HepG2 (cell line): Measurements from ENCODE around the gene RPL23. TPM values are rescaled to one million over a fixed set of nuclear protein-coding genes. Genes with fewer than 3 reads are reported as not detected.

Source experiments
- DNMT3B ChIP-seq: conservative IDR thresholded peaks from 2 replicates; pipeline ENCODE4 v1.6.1; 2016; ENCODE audit warnings: missing biosample characterization, control low read depth
- EP300 ChIP-seq, 3 experiments: sonication (generic) in 1 of 3; formaldehyde crosslinking in 1 of 3; IDR thresholded peaks; 2 replicates each; pipeline versions ENCODE4 v1.5.1 to v1.6.1; 2011 to 2020; ENCODE audit warnings: low read depth in 2 of 3, low read length in 2 of 3, borderline replicate concordance in 1 of 3, improper control_type of control experiment in 1 of 3, mild to moderate bottlenecking in 1 of 3, missing genetic modification reagents in 1 of 3, moderate library complexity in 1 of 3
- NCOA1 ChIP-seq: sonication (generic); formaldehyde crosslinking; IDR thresholded peaks from 2 replicates; pipeline ENCODE4 v1.9.0; 2021; ENCODE audit warnings: missing genetic modification reagents
- RBM22 ChIP-seq: fragments of 200-400 bp; formaldehyde crosslinking; optimal IDR thresholded peaks from 2 replicates; pipeline ENCODE3; 2017; ENCODE audit warnings: mild to moderate bottlenecking, low read length, moderate library complexity
- STAG1 ChIP-seq: sonication (generic); formaldehyde crosslinking; IDR thresholded peaks from 2 replicates; pipeline ENCODE4 v1.4.0; 2020; ENCODE audit warnings: missing genetic modification reagents
- XRCC5 ChIP-seq: fragments of 200-400 bp; formaldehyde crosslinking; optimal IDR thresholded peaks from 2 replicates; pipeline ENCODE3; 2017; ENCODE audit warnings: mild to moderate bottlenecking, low read length
- ZNF10 ChIP-seq: sonication (generic); formaldehyde crosslinking; IDR thresholded peaks from 2 replicates; pipeline ENCODE4 v1.4.0; 2020; ENCODE audit warnings: mild to moderate bottlenecking, low read depth, missing genetic modification reagents, borderline replicate concordance
- ZNF430 ChIP-seq: sonication (generic); formaldehyde crosslinking; IDR thresholded peaks from 2 replicates; pipeline ENCODE4 v1.9.0; 2021; ENCODE audit warnings: mild to moderate bottlenecking, missing genetic modification reagents
- ZNF546 ChIP-seq: sonication (generic); formaldehyde crosslinking; conservative IDR thresholded peaks from 2 replicates; pipeline ENCODE4 v1.8.1; 2023; ENCODE audit warnings: mild to moderate bottlenecking, missing genetic modification reagents
- ZNF790 ChIP-seq: sonication (generic); formaldehyde crosslinking; IDR thresholded peaks from 2 replicates; pipeline ENCODE4 v1.8.0; 2022; ENCODE audit warnings: missing genetic modification reagents, mild to moderate bottlenecking, borderline replicate concordance
- polyA plus RNA-seq, 8 experiments: library from polyadenylated mRNA; depleted of rRNA in 3 of 8; stranded (reverse) in 7 of 8; unstranded in 1 of 8; fragments of >200 nt; fragmentation: Illumina TruSeq in 4 of 8; extraction: Trizol in 4 of 8; gene quantifications; 2 replicates each; pipeline versions ENCODE4 v1.2.1 to v1.2.3, GENCODE V29; 2011 to 2016; ENCODE audit warnings: low read depth in 4 of 8, missing spikeins in 1 of 8, mixed read lengths in 1 of 8; ENCODE audit not compliant: insufficient read depth in 1 of 8
- total RNA-seq, 5 experiments: library from RNA; depleted of rRNA; stranded (reverse); fragments of >200 nt; fragmentation: Illumina TruSeq; extraction: Trizol; gene quantifications; 2 replicates each; pipeline ENCODE4 v1.2.3, GENCODE V29; 2016; ENCODE audit warnings: low read depth in 1 of 5
- TF ChIP-seq, protein P1 (sequence below): sonication (generic); formaldehyde crosslinking; IDR thresholded peaks from 2 replicates; pipeline ENCODE4 v1.4.0; 2020; ENCODE audit warnings: missing genetic modification reagents
- TF ChIP-seq, protein P2 (sequence below): sonication (generic); formaldehyde crosslinking; IDR thresholded peaks from 2 replicates; pipeline ENCODE4 v1.4.0; 2020; ENCODE audit warnings: missing genetic modification reagents, borderline replicate concordance
- TF ChIP-seq, protein P3 (sequence below): fragments of 450-650 bp; IDR thresholded peaks from 2 replicates; pipeline ENCODE4 v1.6.1; 2017; ENCODE audit warnings: mild to moderate bottlenecking
- TF ChIP-seq, protein P4 (sequence below), 2 experiments: fragments of 450-650 bp in 1 of 2; sonication (generic) in 1 of 2; formaldehyde crosslinking; IDR thresholded peaks; 2 replicates each; pipeline versions ENCODE4 v1.5.0 to v1.8.0; 2020 to 2022; ENCODE audit warnings: mild to moderate bottlenecking in 1 of 2, missing genetic modification reagents in 1 of 2

RPL23 gene
- total and polyA plus RNA-seq, 2 of the 13 experiments (the other 11 are each of a cell fraction or from before 2014, with no cell fraction given), result 2,790 to 4,860 TPM

DNA sequence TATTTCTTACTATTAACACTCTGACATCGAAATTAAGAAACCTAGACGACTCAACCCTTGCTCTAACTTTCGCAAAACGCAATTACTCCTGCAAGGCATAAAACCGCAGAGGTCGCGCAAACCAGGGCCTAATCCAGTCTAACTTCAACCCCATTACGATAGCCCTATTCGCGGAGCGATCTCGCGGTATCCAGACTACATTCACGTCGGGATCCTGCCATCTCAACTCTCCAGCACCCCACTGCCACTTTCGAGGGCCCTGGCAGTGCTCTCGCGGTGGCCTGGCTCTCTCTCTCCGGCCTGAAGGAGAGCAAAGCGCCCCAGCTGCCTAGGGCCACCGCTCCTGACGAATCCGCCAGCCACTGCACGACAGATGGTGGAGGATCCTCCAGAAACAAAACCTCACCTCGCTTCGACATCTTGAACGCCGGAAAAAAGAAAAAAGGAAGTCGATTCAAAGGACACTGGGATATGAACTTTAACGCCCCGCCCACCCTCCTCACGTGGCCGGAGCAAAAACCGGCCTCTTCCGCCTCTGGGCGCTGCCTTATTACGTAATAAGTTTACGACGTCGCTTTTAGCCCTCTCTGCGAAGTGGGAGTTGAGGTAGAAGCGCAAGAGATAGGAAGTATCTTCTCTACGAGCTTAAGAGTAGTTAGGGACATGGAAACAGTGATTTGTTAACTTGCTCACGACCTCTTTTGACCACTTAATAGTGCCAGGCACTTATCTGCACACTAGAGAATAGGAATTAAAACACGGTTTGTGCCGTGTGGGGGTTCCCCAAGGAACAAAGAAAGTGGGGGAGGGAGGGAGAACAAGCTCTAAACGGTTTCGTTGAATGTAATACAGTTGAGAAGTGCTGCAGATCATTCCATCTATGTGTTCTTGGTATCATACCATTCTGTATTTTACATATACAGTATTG is at the start of gene RPL23 (continued):
- TF ChIP-seq EP300 (IDR thresholded peaks at IDR 0.05; ENCODE audit: low read depth in 2 of 2, low read length in 2 of 2), result peak; percentile 64 to 88; a peak in 3 of 4 replicates
- TF ChIP-seq EP300 (CRISPR knock-in tag; IDR thresholded peaks at IDR 0.05; ENCODE audit: borderline replicate concordance), result peak; percentile 52; the same call in 1 of the 2 replicates
- TF ChIP-seq, protein P1, sequence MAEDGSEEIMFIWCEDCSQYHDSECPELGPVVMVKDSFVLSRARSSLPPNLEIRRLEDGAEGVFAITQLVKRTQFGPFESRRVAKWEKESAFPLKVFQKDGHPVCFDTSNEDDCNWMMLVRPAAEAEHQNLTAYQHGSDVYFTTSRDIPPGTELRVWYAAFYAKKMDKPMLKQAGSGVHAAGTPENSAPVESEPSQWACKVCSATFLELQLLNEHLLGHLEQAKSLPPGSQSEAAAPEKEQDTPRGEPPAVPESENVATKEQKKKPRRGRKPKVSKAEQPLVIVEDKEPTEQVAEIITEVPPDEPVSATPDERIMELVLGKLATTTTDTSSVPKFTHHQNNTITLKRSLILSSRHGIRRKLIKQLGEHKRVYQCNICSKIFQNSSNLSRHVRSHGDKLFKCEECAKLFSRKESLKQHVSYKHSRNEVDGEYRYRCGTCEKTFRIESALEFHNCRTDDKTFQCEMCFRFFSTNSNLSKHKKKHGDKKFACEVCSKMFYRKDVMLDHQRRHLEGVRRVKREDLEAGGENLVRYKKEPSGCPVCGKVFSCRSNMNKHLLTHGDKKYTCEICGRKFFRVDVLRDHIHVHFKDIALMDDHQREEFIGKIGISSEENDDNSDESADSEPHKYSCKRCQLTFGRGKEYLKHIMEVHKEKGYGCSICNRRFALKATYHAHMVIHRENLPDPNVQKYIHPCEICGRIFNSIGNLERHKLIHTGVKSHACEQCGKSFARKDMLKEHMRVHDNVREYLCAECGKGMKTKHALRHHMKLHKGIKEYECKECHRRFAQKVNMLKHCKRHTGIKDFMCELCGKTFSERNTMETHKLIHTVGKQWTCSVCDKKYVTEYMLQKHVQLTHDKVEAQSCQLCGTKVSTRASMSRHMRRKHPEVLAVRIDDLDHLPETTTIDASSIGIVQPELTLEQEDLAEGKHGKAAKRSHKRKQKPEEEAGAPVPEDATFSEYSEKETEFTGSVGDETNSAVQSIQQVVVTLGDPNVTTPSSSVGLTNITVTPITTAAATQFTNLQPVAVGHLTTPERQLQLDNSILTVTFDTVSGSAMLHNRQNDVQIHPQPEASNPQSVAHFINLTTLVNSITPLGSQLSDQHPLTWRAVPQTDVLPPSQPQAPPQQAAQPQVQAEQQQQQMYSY (CRISPR knock-in tag), result peak; percentile 78; the same call in 1 of the 2 replicates
- peak; percentile 24; the same call in 1 of the 2 replicates for TF ChIP-seq STAG1 (CRISPR knock-in tag)
- TF ChIP-seq NCOA1 (CRISPR knock-in tag), result peak; percentile 73
- TF ChIP-seq ZNF790 (CRISPR knock-in tag), result no peak; the same call in 1 of the 2 replicates
- peak; percentile 58 for TF ChIP-seq RBM22
- no peak for TF ChIP-seq XRCC5
- TF ChIP-seq, protein P2, sequence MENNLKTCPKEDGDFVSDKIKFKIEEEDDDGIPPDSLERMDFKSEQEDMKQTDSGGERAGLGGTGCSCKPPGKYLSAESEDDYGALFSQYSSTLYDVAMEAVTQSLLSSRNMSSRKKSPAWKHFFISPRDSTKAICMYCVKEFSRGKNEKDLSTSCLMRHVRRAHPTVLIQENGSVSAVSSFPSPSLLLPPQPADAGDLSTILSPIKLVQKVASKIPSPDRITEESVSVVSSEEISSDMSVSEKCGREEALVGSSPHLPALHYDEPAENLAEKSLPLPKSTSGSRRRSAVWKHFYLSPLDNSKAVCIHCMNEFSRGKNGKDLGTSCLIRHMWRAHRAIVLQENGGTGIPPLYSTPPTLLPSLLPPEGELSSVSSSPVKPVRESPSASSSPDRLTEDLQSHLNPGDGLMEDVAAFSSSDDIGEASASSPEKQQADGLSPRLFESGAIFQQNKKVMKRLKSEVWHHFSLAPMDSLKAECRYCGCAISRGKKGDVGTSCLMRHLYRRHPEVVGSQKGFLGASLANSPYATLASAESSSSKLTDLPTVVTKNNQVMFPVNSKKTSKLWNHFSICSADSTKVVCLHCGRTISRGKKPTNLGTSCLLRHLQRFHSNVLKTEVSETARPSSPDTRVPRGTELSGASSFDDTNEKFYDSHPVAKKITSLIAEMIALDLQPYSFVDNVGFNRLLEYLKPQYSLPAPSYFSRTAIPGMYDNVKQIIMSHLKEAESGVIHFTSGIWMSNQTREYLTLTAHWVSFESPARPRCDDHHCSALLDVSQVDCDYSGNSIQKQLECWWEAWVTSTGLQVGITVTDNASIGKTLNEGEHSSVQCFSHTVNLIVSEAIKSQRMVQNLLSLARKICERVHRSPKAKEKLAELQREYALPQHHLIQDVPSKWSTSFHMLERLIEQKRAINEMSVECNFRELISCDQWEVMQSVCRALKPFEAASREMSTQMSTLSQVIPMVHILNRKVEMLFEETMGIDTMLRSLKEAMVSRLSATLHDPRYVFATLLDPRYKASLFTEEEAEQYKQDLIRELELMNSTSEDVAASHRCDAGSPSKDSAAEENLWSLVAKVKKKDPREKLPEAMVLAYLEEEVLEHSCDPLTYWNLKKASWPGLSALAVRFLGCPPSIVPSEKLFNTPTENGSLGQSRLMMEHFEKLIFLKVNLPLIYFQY, result peak; percentile 67; the same call in 1 of the 2 replicates
- peak; percentile 88; the same call in 1 of the 2 replicates for TF ChIP-seq DNMT3B (CRISPR knock-in tag)
- TF ChIP-seq ZNF546 (CRISPR knock-in tag), result peak; percentile 94; the same call in 1 of the 2 replicates
- TF ChIP-seq ZNF430 (CRISPR knock-in tag), result peak; percentile 84
- TF ChIP-seq, protein P3, sequence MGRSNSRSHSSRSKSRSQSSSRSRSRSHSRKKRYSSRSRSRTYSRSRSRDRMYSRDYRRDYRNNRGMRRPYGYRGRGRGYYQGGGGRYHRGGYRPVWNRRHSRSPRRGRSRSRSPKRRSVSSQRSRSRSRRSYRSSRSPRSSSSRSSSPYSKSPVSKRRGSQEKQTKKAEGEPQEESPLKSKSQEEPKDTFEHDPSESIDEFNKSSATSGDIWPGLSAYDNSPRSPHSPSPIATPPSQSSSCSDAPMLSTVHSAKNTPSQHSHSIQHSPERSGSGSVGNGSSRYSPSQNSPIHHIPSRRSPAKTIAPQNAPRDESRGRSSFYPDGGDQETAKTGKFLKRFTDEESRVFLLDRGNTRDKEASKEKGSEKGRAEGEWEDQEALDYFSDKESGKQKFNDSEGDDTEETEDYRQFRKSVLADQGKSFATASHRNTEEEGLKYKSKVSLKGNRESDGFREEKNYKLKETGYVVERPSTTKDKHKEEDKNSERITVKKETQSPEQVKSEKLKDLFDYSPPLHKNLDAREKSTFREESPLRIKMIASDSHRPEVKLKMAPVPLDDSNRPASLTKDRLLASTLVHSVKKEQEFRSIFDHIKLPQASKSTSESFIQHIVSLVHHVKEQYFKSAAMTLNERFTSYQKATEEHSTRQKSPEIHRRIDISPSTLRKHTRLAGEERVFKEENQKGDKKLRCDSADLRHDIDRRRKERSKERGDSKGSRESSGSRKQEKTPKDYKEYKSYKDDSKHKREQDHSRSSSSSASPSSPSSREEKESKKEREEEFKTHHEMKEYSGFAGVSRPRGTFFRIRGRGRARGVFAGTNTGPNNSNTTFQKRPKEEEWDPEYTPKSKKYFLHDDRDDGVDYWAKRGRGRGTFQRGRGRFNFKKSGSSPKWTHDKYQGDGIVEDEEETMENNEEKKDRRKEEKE, result no peak
- TF ChIP-seq ZNF10 (CRISPR knock-in tag), result no peak
- TF ChIP-seq, protein P4, sequence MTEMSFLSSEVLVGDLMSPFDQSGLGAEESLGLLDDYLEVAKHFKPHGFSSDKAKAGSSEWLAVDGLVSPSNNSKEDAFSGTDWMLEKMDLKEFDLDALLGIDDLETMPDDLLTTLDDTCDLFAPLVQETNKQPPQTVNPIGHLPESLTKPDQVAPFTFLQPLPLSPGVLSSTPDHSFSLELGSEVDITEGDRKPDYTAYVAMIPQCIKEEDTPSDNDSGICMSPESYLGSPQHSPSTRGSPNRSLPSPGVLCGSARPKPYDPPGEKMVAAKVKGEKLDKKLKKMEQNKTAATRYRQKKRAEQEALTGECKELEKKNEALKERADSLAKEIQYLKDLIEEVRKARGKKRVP (CRISPR knock-in tag; IDR thresholded peaks at IDR 0.05), result peak in 1 of 2 experiments; percentile 91; a peak in 2 of 4 replicates
